NCI-H1417 (cell line): ENCODE results near the gene TMEM178B.
"Not testable (repeated sequence)": the region's sequence is repeated elsewhere in the genome, so short reads cannot be mapped to it uniquely, and the experiment has no call there.

Experiments used
- DNase-seq, 3 experiments: peaks; one replicate each; lab custom pipeline; 2025; lab: John Stamatoyannopoulos, UW

TMEM178B gene

DNA sequence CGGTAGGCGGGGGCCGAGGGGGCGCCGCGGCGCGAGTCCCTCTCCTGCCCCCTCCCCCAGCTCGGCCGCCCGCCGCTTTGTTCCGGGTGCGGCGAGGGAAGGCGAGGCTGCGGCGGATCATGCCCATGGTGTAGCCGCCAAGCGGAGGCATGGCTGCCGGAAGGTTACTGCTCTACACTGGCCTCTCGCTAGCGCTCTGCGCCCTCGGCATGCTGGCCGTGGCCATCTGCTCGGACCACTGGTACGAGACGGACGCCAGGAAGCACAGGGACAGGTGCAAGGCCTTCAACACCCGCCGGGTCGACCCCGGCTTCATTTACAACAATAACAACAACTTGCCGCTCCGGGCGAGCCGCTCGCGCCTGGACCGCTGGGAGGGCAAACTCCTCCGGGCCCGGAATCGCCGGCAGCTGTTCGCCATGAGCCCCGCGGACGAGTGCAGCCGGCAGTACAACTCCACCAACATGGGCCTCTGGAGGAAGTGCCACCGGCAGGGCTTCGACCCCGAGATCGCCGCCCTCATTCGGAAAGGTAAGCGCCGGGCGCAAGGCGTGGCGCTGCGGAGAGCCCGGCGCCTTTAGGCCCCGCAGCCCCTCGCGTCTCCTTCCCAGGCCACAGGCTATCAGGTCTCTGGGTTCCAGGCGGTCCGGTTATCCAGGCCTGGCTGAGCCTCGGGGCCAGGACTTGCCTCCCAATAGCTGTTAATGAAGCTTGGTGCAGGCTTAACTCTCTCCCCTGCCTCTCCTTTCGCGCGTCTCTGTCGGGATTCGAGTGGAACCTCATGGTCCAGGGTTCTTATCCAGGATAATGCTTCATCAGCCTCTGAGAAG lies 513 bp downstream of the TMEM178B start:
- DNase-seq = peak; percentile 51 to 92 (median 86)

DNA sequence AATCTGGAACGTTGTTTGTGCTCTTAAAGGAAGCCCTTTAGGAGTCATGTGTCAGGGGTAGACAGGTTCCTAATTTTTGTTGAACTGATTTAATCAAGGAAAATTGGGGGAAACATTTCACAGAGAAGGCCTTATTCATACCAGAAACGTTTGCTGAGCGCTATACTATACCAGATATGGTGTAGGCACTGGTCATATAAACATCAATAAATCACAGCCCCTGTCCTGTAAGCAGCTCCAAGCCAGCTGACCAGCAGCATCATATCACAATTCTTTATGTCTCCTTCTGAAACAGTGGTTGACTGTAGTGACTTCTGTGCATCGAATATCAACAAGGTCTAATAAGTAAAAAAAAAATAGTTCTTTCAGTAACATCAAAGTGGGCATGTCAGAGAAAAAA lies 1.1 kb downstream of the TMEM178B start:
- peak in 1 of 3 experiments; percentile 47 for DNase-seq

DNA sequence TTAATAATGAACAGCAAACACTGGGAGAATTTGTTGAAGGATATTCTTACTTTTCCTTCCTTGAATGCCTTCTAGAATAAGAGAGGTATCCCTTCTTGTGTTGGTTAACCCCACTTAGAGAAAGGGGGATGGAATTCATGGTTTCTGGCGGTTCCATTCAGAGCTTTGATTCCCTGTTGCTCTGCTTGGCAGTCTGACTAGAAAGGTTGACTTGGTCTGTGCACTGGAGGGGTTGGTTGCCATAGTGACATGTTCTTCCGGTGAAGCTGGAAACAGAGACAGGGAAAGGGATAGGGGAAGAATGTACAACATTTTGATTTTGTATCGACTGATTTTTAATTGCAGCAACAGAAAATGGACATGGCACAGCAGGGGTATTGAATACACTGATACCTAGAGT lies 2.5 kb downstream of the TMEM178B start:
- DNase-seq = peak; percentile 64 to 89 (median 71)

DNA sequence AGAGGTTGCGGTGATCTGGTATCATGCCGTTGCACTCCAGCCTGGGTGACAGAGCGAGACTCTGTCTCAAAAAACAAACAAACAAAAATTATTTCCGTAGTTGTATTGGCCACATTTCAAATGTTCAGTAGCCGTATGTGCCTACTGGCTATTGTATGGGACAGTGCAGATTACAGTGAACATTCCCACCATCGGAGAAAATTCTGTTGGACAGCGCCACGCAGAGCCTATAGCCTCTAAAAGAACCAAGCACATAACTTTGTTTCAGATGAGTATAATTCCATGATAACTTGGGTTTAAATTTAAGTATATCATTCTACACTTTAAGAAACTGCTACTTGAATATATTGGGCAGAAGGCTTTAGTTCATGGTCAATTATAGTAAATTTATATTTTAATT lies 5.4 kb downstream of the TMEM178B start:
- no peak for DNase-seq

DNA sequence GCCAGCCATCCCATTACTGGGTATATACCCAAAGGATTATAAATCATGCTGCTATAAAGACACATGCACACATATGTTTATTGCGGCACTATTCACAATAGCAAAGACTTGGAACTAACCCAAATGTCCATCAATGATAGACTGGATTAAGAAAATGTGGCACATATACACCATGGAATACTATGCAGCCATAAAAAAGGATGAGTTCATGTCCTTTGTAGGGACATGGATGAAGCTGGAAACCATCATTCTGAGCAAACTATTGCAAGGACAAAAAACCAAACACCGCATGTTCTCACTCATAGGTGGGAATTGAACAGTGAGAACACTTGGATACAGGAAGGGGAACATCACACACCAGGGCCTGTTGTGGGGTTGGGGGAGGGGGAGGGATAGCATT lies 15.6 kb downstream of the TMEM178B start:
- not testable (repeated sequence) for DNase-seq

DNA sequence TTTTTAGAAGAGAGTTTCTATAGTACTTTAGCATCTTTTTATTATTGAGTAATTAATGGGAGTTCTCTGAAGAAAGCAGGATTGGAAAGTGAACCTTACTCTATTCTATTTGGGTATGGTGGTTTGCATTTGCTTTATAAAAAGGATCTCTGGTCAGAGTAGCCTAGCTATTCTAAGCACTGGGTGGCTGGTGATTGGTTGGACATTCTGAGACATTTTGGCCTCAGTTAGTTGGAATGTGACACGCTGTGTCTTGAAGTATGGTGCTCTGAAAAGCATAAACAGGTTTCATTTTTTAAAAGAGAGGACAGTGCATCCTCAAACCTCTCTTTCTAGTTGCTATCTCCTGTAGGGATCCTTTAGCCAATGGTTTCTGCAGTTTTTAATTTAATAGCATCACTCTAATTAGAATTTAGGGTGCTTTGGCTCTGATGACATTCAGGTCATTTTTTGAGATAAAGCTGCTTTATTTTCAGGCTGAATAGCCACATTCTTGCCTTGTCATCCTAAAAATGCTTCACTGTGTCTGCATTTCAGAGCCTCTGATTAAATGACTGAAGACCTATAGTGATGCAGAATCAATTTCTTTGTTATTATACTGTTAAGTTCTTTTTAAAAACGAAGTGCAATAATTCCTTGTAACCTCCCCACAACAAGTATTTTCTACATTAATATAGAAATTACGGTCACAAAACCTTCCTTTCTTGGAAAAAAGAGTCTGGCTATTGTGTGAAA lies 20.6 kb downstream of the TMEM178B start:
- DNase-seq = no peak

DNA sequence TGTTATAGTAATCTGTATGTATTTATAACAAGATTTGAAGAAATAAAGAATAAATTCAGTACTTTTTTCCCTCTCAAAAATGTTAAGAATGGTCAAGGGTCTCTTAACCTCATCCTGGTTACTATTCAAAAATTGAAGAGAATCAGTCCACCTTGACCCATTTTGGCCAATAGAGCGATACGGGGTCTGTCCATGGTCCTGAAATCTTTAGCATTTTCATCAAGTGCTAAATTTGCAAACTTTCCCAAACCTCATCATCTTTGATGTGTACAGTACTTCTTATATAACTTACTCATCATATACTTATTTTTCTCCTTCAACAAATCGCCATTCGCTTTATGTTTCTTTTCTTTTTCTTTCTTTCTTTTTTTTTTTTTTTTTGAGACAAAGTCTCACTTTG lies 23.6 kb downstream of the TMEM178B start:
- no peak for DNase-seq

DNA sequence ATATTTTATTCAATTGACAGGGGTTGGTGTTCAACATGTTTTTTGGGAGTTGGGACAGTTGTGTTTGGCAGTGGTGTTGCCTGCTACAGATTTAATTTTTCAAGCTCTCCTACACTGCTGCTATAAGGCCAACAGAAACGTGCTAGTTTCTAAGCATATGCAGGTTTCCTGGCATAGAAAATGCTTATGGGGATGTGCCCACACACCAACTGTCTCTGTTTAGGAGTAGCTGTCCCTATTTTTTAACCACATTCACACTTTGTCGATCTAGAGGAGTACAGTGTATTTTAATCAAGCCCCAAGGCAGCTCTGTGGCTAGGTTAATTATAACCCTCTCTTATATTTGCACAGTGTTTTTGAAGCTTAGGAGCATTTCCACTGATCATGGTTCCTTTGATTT lies 28.6 kb downstream of the TMEM178B start:
- DNase-seq = peak in 2 of 3 experiments; percentile 53 to 72

DNA sequence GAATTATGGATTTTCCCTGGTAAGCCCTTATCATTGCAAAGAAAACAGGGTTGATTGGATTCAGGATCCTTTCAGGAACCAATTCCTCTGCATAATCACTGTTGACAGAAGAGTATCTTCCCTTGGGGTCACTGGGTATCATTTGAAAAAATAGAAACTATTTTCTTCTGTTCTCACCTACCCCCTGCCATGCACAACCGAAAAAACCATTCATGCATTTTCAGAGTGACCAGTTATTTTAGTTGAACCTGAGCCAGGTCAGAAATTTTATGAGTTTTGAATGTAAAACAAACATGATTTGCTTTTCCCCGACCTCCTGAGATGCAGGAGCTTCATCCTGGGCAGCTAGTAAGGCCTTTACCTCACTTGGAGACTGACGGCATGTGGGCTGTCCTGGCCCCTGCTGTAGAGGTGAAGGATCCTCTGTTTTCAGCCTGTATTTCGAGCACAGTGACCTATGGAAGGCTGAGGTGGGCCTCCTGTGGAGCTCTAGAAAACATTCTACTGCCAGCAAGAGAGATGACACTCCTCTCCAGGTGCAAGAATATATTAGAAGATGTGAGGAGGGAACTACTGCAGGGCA lies 30.1 kb downstream of the TMEM178B start:
- DNase-seq = no peak

DNA sequence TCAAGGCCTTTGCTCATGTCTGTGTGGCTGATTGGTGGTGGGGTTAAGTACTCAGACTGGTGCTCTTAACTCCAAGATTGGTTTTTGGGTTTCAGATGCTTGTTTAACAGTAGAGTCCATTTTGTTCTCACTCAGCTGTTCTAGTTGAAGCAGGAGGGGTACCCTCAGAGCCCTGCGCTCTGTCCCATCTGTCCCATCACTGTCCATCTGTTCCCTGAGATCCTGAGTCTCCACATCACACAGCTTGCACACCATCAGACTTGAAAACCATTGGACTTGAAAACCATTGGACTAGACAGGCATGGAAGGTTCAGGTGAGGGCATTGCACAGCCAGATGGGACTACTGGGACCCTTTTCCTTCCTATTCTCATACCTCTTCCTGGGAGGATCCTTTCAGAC lies 39.3 kb downstream of the TMEM178B start:
- DNase-seq = no peak

DNA sequence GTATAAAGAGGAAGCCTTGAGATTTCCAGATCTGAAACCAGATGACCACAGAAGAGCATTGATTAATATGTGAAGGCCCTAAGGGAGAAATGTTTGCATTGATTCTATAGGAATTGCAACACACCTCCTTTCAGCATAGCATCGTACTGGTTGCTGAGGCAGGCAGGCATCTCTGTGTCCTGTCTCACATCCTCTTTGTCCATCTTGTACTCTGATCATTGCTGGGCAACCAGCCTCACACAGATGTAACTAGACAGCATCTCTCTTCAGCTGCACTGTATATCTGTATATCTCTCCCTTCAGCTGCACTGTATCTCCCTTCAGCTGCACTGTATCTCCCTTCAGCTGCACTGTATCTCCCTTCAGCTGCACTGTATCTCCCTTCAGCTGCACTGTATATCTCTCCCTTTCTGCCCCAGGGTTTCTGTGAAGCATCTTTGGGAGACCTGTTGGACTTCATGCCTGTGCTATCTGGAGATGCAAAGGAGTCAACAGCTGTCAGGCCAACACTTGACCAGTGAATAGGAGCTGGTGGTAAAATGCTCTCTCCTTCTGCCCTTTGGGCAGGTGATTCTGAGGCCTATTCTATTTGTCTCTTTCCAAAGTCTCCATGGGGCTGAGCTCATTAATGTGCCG lies 40.3 kb downstream of the TMEM178B start:
- DNase-seq = no peak

DNA sequence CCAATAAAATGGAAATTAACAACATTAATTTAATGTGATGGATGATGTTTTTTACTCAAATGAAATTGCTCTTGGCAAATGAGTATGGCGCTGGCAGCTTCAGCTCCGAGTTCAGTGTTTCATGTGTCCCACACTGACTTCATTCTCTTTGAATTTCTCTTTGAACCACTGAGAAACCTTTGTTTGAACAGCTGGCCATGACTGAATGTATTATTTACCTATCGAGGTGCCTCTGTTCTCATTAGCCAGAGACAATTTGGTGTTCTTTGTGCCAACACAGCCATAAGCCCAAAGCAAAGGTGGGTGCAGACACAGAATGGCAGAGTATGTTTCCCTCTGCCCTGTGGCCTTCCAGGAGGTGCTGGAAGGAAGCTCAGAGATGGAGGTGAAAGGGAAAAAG lies 42.1 kb downstream of the TMEM178B start:
- DNase-seq = peak; percentile 31 to 96 (median 79)

DNA sequence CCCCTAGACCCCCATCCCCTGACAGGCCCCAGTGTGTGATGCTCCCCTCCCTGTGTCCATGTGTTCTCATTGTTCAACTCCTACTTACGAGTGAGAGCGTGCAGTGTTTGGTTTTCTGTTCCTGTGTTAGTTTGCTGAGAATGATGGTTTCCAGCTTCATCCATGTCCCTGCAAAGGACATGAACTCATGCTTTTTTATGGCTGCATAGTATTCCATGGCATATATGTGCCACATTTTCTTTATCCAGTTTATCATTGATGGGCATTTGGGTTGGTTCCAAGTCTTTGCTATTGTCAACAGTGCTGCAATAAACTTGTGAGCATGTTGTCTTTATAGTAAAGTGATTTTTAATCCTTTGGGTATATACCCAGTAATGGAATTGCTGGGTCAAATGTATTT lies 42.8 kb downstream of the TMEM178B start:
- DNase-seq = not testable (repeated sequence)

DNA sequence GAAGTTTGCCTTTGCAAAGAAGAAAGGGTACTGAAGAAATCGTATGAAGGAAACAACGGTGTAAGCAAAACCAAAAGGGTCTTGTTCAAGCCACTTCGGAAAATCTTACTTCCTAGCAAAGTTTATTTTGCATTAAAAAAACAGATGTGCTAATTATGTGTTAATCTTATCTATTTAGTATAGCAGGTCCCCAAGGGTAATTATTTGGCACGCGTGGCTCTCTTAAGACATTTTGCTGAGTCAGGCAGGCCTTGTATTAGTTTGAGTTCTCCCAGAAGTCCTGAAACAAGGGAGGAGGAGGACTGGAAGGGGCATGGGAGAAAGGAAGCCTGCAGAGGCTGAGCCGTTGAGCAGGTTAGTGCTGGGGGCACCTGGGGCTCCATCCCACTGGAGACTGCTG lies 44.9 kb downstream of the TMEM178B start:
- no peak for DNase-seq

DNA sequence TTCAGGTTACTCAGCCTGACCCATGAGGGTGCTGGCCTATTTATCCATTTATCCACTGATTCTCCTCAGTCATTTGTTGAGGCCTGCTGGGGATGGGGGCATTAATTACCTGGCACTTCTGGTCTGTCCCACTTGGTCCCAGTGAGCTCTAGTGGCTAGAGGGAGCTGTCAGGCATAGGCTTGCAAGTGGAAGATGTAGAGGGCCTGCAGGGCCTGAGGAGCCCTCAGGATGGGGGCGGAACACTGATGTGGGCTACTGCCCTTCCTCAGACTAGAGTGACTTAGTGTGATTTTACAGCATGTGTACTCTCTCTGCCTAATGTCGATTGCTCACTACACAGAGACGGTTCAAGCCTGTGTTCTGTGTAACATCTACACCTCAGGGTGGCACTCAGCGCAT lies 45.3 kb downstream of the TMEM178B start:
- no peak for DNase-seq

DNA sequence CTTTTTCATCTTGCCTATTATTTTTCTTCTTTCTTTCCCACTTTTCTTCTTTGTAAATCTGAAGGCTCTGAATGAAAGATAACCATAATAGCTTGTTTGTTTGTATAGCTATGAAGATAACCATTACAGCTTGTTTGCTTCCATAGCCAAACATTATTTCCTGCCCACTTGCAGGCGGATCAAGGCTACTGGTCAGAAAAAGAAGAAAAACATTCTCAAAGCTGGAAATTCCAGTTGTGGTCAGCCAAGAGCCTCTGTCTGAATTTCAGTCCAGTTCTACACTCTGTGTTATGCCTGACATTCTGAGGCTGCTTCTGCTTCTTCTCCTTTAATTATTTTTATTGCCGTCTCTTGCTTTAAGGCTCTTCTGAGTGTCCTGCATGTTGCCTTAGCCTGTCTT lies 48.9 kb downstream of the TMEM178B start:
- no peak for DNase-seq

DNA sequence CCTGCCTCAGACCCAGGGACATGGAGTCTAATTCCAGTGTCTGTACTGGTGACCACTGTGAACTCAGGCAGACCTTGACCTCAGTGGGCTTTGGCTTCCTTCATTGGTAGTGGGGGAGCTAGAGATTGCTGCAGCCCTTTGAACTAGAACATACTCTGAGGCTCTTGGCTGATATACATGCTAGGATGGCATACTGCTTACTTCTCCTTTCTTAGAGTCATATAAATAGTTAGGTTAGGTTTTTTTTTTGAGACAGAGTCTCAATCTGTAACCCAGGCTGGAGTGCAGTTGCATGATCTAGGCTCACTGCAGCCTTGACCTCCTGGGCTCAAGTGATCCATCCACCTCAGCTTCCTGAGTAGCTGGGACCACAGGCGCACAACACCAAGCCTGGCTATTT lies 49.7 kb downstream of the TMEM178B start:
- no peak for DNase-seq

DNA sequence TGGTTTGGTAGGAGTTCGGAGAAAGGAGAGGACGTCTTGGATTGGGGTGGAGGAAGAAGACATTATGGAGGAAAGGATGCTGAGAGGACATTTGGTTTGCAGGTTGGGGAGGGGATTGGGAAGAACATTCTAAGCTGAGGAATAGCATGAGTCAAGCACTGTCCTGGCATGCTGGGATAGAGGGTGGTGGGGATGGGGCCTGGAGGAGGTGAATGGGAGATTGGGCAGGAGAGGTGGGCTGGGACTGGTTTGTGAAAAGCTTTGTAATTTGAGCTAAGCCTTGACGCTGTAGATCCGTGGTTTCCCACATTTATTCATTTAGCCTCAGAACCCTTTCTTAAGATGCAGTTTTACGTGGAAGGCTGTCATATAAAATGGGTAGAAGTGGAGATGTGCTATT lies 52.2 kb downstream of the TMEM178B start:
- DNase-seq = no peak

DNA sequence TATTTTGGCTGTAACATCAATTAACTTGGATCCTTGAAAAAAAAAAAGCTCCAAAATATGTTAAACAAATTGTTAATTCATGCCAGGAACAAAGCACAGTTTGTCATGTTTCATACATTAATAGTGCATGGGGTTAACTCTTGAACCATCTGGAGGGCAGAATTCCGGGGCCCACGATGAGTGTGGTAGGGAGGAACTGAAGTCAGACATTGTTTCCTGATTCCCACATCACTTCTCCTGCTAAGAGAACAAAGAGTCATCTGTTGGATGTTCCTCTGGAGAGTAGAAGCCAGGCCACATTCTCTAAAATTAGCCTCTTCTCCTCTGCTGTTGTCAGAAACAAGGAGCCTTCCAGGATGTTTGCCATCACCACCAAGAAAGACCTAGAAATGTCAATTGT lies 54.6 kb downstream of the TMEM178B start:
- DNase-seq = no peak

DNA sequence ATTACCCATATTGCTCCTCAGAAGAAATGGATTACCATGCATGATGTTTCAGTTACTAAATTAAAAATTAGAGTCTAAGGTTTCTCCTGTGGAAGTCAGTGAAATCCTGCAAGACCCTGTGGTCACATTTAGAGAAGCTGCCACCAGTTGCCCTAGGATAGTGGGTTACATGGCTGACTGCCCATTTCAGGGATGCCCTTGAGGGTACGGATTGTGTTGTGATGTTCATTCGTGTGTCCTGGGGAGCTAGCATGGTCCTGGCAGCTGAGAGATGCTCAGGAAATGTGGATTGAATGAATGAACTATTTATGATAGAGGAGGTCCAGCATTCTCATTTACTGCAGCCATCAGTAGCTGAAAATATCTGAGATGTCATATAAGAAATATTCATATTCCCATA lies 55.1 kb downstream of the TMEM178B start:
- DNase-seq = no peak

DNA sequence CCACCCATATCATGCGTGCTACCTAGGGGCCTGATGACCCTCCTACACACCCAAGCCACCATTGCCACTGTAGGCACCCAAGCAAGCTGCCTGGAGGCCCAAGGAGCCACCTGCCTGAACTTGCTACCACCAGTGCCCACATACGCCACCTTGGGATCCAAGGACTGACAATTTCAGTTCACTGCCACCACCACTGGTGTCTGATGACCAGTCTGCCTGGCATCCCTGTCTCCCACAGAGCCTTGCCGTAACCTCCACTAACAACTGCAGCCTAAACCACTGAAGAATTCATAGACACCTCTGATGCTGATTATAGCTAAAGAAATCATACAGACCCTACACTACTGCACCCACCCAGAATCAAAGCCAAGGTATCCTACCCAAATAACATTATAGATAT lies 58.8 kb downstream of the TMEM178B start:
- DNase-seq = no peak

DNA sequence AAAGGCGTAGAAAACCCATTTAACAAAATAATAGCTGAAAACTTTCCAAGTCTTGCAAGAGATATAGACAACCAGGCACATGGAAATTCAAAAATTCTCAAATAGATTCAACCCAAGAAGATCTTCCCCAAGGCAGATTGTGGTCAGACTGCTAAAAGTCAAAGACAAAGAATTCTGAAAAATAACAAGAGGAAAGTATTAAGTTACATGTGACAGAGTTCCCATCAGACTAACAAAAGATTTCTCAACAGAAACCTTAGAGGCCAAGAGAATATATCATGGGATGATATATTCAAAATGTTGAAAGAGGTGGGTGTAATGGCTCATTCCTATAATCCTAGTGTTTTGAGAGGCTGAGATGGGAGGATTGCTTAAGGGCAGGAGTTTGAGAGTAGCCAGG lies 59.8 kb downstream of the TMEM178B start:
- no peak for DNase-seq

DNA sequence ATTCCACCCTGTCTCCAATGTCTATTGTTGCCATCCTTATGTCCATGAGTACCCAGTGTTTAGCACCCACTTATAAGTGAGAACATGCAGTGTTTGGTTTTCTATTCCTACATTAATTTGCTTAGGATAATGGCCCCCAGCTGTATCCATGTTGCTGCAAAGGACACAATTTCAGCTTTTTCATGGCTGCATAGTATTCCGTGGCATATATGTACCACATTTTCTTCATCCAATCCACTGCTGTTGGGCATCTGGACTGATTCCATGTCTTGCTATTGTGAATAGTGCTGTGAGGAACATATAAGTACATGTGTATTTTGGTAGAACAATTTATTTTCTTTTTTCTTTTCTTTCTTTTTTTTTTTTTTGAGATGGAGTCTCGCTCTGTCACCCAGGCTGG lies 68.2 kb downstream of the TMEM178B start:
- no peak for DNase-seq
